Sigmoid colon (tissue), 4 donors: ENCODE results near the gene LUC7L.

ENCODE experiments used
- CTCF ChIP-seq, 4 experiments: fragments of 450-650 bp in 3 of 4; fragments of 200-600 bp in 1 of 4; IDR thresholded peaks; one replicate each; pipeline ENCODE4 v1.5.1; 2016 to 2019; ENCODE audit warnings: antibody characterized with exemption in 4 of 4, mild to moderate bottlenecking in 3 of 4, moderate library complexity in 2 of 4
- EP300 ChIP-seq, 4 donors: sonication (generic); formaldehyde crosslinking; IDR thresholded peaks; one replicate each; pipeline ENCODE4 v1.6.1; 2017; ENCODE audit warnings: antibody characterized with exemption in 4 of 4
- POLR2A ChIP-seq, 2 donors: fragments of 450-650 bp; IDR thresholded peaks; one replicate each; pipeline ENCODE4 v1.6.1; 2016; ENCODE audit warnings: antibody characterized with exemption in 2 of 2, mild to moderate bottlenecking in 2 of 2, moderate library complexity in 2 of 2
- POLR2AphosphoS5 ChIP-seq, 4 donors: sonication (generic); formaldehyde crosslinking; IDR thresholded peaks; one replicate each; pipeline ENCODE4 v1.6.1; 2017; ENCODE audit warnings: antibody characterized with exemption in 4 of 4

DNA sequence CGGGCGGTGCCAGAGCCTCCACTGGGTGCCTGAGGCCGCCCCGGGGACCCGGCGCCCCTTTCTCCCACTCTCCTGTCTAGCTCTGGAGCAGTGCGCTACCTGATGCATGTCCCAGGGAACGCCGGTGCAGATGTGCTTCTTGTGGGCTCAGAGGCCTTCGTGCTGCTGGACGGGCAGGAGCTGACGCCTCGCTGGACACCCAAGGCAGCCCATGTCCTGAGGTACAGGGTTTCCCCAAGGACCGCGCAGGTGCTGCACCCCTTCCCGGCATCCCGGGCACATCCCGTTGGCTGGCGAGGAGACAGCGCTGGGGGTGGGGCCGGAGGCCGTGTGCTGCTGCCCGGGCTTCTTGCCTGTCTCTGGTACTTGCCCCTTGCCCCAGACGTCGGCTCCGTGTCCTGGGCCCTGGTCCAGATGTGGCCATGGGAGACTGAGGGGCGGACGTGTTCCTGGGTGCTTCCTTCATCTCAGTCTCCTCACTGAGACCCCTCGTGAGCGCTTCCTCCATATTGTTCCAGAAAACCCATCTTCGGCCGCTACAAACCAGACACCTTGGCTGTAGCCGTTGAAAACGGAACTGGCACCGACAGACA, 34.0 kb upstream of the LUC7L start:
- no peak for TF ChIP-seq CTCF (IDR thresholded peaks at IDR 0.05)
- TF ChIP-seq POLR2AphosphoS5 (IDR thresholded peaks at IDR 0.05), result no peak
- no peak for TF ChIP-seq POLR2A (IDR thresholded peaks at IDR 0.05)
- no peak for TF ChIP-seq EP300 (IDR thresholded peaks at IDR 0.05)
